Measurements from ENCODE around the gene FAM53B.

Gene FAM53B

DNA sequence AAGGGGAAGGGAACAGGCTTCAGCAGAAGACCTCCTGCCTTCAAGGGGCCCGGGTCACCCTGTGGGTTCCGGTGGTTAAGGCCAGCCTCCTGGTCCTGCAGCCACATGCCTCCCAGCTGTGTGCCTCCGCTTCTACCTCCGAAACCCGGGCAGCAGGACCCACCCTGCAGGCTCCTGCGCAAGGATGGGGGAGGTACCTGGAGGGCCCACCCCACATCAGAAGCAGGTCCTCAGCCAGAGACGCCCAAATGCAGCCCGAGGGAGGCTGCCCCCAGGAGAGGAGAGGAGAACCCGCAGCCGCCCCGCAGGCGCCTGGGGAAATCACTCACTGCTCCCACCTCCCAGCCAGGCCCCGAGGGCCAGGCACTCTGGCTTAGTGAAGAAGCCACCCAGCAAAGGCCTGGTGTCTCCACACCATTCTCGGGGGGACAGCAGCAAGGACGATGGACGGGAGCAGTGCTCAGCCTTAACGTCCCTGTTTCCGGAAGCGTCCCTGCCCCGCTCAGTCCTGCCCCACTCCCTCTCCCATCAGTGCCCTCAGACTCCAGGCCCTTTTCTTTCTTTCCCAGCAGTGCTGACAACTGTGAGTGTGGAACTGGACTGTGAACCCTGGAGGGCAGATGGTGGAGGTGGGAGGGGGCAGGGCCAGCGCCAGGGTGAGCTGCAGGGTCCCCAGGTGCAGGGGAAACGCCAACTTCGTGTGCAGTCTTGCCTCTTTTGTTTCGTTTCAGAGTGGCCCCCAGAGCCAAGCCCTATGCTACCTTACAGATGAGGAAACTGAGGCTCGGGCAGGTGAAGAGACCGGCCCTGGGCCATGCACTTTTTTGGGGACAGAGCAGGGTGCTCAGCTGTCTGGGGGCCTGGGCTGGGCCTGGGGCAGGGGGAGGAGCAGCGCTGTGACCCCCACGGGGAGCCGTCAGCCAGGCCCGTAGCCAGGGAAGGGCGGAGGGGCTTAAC lies 138.0 kb downstream of the FAM53B start:
- DNase-seq, result no peak

DNA sequence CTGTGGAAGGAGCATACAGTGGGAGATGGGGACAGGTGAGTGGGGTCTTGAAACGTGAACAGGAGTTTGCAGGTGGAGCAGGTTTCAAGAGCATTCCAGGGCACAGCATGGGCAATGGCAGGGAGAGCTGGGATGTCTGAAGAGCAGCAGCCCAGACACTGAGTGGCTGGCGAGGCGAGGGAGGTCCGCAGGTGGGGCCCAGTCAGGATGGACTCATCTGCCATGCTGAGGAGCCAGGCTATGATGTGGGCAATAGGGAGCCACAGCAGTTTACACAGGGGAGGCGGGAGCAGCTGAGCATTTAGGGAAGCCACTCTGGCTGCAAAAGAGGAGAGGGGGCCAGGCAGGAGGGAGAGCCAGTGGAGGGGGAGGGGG lies 138.7 kb downstream of the FAM53B start:
- no peak for DNase-seq

DNA sequence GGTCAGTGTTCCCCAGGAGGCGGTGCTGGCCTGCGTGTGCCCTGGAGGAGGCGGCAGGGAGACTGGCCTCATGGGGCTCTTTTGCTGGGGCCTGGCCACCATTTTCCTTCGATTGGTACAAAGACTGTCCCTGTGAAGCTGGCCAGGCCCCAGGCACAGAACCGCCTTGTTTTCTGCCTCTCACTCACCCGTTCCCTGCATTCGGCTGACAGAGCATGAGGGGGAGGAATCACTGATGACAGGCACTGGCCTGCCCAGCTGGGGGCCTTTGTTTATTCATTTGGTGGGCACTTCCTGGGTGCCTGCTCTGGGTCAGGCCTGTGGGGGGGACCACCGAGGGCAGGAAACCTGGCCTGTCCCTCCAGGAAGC lies 139.2 kb downstream of the FAM53B start:
- DNase-seq, result no peak

DNA sequence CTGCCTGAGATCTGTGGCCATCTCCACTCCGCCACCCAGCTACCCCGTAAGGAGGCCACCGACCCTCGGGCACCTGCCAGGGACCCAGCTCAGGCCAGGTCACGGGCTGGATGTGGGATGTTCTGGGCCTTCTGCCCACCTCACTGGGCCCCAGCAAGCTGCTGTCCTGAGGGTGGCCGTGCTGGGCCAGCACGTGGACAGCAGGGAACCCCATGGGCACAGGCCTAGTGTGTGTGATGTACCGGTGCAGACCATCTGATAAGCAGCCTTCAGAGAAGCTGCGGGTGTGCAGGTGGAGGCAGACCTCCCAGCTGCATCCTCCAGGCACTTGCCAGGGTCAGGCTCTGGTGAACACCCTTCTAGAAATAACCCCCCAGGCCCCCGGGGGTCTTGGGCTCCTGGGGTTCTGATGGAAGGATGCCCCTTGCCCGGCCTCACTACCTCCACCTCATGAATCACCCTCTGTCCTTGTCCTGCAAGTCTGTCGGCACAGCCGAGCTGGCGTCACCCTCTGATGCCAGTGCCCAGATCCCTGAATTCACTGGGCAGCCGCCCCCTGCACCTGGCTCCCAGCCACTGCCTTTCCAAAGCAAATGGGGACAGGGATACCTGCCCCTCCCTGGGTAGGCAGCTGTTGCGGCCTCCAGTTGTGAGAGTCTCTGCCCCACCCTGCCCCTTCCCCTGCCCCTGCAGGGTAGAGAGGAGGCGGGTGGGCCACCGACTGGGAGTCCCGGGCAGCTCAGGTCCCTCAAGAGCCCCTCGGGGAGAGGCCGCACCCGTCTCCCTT lies 139.8 kb downstream of the FAM53B start:
- DNase-seq, result no peak

DNA sequence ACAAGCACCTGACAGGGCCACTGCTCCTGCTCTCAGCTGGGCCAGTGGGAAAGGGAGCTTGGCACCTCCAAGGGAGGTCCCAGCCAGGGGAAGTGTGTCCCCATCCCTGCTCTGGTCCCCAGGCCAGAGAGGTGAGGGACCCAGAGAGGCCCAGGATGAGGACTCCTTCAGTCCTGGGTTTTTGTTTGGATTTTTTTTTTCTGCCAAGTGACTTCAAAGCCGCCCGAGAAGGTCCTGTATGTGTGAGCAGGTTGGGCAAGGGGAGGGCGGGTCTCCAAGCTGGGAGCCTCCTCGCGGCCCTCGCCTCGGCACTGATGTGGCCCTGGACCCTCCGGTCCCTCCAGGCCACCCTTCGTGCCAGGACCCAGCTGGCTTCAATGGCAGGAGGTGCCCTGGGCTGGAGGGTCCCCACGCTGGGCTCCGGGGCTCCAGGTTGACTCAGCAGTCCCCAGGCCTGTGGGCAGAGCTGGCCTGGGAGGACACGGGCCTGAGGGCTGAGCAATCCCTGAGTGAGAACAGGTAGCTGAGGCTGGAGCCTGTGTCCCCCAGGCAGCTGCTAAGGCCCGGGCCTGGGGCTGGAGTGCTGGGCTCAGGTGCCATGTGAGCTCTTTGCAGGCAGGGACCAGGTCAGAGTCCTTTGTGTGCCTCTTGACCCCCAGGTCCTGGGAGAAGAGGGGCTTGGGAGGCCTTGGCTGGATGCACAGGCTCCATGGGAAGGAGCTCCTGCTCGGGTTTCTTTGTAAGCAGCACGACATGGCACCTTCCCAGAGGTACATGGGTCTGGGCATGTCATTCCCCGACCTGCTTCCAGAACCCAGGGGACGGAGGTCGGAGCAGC lies 140.6 kb downstream of the FAM53B start:
- no peak for DNase-seq

DNA sequence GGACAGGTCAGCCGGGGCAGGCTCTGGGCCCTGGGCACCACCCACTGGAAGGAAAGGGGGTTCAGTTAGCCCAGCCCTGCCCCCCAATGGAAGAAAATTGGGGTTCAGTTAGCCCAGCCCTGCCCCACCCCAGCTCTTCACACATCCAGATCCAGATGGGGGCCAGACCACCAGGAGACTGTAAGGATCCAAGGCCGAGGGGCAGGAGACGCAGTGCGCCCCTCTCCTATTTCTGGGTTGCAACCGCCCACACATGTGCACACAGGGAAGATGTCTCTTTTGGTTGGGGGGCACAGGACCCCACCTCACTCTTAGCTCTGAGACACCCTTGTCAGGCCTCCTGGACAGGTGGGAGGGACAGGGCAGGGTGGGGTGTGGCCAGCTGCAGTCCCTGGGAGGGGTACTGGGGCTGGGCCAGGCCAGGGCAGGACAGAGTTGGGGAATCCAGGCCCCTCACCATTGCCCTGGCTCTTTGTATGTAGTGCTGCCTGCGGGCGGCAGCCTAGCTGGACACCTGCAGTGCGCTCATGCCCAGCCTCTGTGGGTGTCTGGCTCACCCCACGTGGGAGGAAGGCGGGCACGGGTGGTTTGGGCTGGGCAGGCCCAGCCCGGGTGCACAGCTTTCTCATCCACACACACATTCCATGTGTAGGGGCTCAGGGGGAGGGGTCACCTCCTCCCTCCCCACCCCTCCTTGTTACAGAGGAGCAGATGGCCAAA lies 141.4 kb downstream of the FAM53B start:
- no peak for DNase-seq

DNA sequence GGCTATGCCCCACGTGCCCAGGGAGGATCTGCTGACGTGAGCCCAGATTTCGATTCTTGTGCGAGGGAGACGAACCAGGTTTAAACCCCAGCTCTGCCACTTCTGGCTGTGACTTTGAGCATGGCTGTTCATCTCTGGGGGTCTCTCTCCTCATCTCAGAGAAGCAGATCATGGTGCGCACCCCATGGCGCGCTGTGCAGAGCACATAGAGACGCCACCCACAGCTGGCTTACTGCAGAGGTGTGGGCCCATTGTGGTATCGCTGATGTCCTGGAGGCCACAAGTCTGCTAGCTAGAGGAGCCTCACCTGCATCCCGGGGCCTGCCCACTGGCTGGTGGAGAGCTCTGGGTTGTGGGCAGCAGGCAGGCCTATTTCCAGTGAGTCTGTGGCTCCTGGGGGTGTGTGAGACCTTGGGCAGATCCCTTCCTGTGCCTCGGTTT lies 142.0 kb downstream of the FAM53B start:
- no peak for DNase-seq

DNA sequence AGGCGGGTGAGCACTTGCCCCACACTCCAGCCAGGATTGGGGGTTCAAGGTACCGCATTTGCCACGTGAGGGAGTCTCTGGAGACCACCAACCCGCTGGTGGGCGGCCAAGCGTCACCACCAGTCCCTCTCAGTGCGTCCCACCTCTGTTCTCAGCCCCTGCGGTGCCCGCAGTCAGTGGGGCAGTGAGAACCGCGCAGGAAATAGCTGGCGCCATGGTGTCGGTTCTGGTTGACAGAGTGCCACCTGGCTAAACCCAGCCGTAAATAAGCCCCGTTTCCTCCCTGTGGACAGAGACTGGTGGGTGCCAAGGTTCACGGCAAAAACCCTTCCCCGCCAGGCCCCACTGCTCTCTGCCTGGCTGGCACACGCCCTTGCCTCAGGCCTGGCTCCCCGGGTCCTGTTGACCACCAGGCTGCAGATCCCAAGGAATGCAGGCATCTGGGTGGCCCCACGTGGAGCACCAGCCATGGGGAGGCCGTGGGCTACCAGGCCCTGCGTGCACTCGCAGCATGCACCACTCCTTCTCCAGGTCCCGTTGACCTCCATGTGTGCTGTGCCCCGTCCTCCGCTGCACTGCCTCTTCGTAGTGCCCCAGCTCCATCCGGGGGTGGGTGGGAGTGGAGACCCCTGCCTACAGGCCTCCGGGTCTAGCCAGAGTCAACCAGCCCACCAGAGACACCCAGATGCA lies 142.6 kb downstream of the FAM53B start:
- no peak for DNase-seq

DNA sequence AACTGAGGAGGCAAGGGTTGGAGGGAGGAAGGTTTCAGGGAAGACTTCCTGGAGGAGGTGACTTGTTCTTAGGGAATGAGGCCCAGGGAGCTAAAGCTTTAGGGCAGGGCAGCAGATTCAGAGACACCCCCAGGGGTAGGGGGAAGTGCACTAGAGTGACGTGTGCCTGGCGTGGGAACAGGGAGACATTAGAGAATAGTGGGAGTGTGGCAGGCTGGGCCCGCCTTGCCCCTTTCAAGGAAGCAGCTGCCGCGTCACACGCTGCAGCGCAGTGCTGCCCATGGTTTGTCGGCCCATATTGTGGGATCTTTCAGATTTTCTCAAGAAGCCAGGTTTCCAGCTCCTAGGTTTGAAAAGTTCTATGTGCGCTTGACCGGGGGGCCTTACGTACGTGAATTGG lies 143.2 kb downstream of the FAM53B start:
- no peak for DNase-seq

DNA sequence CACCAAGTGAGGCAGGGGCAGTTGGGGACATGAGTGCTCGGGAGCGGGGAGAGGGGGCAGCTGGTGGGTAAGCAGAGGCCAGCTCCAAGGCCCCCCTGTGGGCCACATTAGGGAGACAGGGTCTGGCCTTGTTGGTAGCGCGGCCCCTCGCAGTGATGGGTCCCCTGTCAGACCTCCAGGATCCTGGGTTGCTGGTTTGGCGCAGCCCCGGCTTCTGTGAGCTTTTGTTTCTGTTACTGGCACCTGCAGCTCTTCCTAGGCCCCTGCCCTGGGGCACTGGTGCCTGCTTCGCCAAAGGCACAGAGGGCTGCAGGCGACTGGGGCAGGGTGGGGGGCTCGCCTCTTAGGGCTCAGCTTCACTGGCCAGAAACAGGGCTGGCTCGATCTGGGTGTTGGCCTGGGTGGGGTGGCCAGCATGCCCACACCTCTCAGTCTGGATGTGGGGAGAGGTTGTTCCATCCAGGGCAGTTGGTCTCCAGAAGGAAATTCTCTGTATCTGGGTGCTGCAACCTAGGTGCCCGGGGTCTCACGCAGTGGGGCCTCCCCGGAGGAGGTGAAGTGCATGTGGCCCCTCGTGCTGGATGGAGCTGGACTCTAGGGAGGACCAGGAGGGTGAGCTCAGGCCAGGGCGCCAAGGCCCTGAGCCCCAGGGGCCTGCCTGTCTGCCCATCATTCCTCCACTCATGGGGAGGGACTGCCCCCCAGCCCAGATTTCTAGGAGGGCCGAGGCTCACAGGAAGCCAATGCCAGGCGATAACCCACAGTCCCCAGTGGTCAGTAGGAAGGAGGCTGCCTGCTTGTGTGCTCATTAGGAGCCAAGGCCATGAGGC lies 143.9 kb downstream of the FAM53B start:
- DNase-seq, result no peak

DNA sequence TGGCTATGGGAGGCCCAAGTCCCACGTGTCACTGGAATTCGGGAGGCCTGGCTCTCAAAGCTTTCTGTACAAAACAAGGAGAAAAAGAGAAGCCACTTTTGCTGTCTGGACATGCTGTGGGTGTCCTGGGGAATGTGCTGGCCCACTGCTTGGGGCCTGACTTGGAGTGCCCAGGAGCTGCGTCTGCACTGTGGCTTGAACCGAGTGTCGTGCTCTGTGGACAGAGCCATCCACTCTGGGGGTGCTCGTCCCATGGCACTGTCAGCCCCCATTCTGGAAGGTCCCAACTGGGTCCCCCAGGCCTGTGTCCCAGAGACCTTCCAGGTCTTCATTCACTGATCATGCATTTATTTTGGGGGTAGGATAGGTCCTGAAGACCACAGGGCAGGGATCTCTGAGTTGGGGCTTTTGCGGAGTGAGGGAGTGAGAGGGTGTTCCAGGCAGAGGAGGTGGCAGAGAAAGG lies 144.6 kb downstream of the FAM53B start:
- DNase-seq, result no peak

DNA sequence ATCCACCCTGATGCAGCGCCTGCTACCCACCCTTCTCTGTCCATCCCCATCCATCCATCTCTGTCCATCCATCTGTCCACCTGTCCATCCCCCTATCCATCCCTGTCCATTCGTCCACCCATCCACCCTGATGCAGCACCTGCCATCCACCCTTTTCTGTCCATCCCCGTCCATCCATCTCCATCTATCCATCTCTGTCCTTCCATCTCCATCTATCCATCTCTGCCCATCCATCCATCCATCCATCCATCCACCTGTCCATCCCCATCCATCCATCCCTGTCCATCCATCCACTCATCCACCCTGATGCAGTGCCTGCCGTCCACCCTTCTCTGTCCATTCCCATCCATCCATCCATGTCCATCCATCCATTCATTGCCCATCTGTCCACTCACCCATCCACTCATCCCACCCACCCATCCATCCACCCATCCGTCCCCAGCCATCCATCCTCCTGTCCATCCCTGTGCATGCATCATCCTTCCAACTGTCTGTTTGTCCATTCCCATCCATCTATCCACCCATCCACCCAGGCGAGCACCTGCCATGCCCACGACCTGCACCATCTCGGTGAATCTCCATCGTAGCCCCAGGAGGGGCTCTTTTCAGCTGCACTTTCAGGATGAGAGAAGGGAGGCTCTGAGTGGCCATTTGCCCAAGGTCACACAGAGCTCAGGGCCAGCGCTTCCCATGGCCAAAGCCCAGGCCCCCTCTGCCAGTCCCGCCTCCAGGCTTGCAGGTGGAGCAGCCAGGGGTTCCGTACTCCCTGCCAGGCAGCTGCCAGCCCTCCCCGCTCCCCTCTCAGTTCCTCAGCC lies 145.2 kb downstream of the FAM53B start:
- DNase-seq, result no peak

DNA sequence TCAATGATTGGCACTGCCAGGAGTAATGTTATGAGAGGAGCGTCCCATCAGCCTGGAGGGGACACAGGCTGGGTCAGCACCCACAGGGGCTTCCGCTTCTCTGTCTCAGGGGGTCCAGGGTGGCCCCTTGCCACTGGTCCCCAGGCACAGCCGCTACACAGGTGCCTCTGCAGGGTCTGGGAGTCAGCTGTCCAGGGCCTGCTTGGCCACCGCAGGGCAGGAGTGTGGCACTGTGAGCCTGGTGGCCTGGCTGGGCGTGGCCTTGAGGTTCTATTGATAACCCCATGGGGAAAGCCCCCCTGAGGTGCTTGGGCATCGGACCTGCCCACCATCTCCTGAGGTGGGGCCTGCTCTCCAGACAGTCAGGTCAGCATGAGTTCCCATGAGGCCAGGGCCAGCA lies 146.0 kb downstream of the FAM53B start:
- no peak for DNase-seq

DNA sequence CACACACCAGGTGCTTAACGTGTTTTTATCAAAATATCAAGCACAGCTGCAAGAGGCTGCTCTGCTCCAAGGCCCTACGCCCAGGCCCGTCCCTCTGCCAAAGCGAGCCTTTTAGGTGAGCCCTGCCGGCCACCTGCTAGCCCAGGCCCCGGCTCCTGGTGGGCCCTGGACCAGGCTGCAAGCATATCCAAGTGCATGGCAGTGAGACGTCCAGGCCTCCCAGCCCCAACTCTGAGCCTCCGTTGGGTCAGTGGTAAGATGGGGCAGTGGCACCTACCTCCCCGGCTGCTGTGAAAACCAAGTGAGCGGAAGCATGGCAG lies 146.4 kb downstream of the FAM53B start:
- no peak for DNase-seq

DNA sequence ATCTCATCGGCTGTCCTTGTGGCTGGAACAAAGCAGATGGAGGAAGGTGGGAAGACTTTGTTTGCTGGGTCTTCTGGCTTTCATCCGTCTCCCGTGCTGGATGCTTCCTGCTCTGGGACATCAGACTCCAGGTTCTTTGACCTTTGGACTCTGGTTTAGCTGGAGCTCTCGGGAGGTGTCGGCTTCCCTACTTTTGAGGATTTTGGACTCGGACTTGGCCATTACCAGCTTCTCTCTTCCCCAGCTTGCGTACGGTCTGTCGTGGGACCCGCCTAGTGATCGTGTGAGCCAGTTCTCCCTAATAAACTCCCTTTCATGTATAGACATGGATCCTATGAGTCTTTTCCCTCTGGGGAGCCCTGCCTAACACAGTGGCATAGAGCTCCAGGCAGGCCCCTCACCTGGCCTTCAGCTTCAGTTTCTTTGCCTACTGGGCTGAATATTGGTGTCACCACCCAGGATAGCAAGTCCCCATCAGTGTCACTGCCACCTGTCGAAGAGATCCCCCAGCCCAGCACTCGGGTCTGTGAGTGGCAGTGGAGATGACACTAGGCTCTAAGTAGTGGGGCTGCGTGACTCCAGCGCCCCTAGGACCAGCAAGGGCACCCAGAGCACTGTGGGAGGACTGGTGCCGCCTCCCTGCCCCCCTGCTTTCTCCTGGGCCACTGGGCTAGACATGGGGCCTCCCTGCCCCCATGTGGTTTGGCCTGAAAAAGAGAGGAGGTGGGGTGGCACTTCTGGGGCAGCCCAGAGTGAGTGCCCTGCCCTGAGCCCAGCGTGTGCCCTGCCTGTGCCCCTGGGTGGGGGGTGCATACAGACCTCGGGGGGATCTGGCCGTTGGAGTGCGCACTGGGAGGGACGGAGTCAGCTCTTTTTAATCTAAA lies 147.0 kb downstream of the FAM53B start:
- no peak for DNase-seq

DNA sequence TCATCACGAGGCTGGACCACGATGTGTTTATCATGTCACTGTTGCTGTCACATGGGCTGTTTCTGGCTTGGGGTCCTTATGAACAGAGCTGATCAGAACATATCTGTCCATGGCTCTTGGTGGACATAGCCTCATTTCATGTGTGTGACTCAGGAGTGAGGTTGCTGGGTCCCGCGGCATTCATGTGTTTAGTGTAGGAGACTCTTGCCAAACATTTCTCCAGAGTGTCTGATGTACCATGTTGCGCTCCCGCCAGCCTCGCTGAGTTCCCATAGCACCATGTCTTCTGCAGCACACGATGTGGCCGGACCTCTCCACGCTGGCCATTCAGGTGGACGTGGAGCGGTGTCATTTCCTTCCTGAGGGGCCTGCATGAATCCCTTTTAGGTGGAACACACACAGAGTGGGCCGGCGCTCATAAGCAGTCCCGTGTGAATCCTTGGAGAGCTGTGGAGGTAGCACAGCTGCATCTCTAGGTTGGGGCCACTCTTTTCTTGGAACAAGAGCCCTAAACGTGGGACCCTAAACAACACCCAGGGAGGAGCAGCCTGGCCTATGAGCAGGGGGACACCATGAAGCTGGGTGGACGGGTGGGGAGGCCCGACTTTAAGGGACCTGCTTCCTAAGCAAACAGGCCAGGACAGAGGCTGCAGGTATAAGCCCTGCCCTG lies 147.9 kb downstream of the FAM53B start:
- DNase-seq, result no peak

DNA sequence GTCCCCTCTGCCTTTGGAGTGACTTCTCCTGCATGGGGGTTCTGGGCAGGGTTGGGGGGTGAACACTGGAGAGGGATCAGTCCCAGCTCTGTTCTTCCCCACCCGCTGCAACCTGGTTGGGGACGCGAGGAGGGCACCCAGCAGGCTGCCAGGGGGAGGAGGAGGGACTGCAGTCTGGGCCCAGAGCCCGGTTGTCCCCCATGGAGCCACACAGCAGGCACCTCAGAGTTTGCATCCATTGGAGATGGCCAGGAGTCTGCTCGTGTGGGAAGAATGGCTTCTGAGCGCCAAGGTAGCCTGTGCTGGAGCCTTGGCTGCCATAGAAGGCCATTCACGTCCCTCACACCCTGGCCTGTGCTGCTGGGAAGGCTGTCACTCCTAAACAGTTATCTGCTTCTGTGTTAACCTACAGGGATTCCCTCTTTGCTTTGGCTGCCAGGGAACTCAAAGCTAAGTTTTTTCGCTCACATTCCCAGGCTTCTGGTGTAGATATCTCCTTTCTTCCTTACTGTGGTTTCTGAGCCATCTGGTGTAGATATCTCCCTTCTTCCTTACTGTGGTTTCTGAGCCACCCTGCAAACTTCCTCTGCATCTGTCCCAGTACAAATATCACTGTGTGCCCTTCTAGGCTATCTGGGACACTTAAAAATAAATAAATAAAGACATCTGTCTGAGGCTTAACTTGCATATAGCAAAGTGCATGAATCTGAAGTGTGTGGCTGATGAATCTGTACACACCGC lies 148.9 kb downstream of the FAM53B start:
- no peak for DNase-seq

DNA sequence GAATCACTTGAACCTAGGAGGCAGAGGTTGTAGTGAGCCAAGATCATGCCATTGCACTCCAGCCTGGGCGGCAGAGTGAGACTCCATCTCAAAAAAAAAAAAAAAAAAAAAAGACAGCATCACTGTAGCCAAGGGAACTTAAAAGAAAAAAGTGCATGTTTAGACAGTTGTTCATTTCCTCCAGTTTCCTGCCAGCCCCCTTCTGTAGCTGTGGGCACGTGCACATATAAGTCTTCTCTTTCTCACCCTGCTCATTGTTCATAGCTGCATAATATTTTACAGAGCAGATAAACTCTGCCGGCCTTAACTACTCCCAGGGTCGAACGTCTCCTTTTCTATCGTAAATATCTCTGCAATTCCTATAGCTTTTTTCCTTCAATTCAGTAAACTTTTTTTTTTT lies 149.9 kb downstream of the FAM53B start:
- no peak for DNase-seq
